OCI-LY3 (cell line): ENCODE measurements around the gene SRPX.

Experiments
- H2AFZ ChIP-seq: fragments of 200-600, 300-600 bp; shearing (Covaris generic); 2 replicates; pipeline ENCODE4 v1.6.0; 2014; ENCODE audit warnings: antibody characterized with exemption, low read depth, low read length
- H3K27ac ChIP-seq: fragments of 200-600, 300-600 bp; sonication (generic); 2 replicates; pipeline ENCODE4 v1.5.1; 2014; ENCODE audit warnings: mild to moderate bottlenecking, low read length, moderate library complexity, mixed read lengths
- H3K27me3 ChIP-seq: fragments of 200-600, 300-600 bp; sonication (generic); 2 replicates; pipeline ENCODE4 v1.6.1; 2014; ENCODE audit warnings: low read depth, low read length, mixed read lengths
- H3K36me3 ChIP-seq: fragments of 200-600, 300-600 bp; sonication (generic); replicated peaks from 2 replicates; pipeline ENCODE3; 2014; ENCODE audit warnings: low read depth, low read length, mixed read lengths
- H3K4me1 ChIP-seq: fragments of 300-600, 200-600 bp; sonication (generic); 2 replicates; pipeline ENCODE4 v1.6.1; 2014; ENCODE audit warnings: low read length, mixed read lengths
- H3K4me2 ChIP-seq: fragments of 200-600, 300-600 bp; sonication (generic); 2 replicates; pipeline ENCODE4 v1.6.1; 2014; ENCODE audit warnings: low read length, mixed read lengths
- H3K4me3 ChIP-seq: fragments of 300-600, 200-600 bp; sonication (generic); 2 replicates; pipeline ENCODE4 v1.5.1; 2014; ENCODE audit warnings: antibody characterized with exemption, mild to moderate bottlenecking, low read length, moderate library complexity
- H3K79me2 ChIP-seq: fragments of 300-600, 200-600 bp; shearing (Covaris generic); 2 replicates; pipeline ENCODE4 v1.6.1; 2014; ENCODE audit warnings: mild to moderate bottlenecking, low read length, mixed read lengths
- H3K9ac ChIP-seq: fragments of 300-600, 200-600 bp; shearing (Covaris generic); 2 replicates; pipeline ENCODE4 v1.6.0; 2014; ENCODE audit warnings: mild to moderate bottlenecking, low read length, moderate library complexity
- H3K9me3 ChIP-seq: fragments of 200-600, 300-600 bp; shearing (Covaris generic); 2 replicates; pipeline ENCODE4 v1.6.1; 2014; ENCODE audit warnings: low read length, mixed read lengths; ENCODE audit not compliant: insufficient read depth
- H4K20me1 ChIP-seq: fragments of 200-600, 300-600 bp; sonication (generic); 2 replicates; pipeline ENCODE4 v1.6.1; 2016; ENCODE audit warnings: low read length, mixed read lengths; ENCODE audit not compliant: insufficient read depth
- EZH2phosphoT487 ChIP-seq: fragments of 200-600 bp; shearing (Covaris generic); IDR thresholded peaks from 2 replicates; pipeline ENCODE4 v1.6.1; 2018; ENCODE audit warnings: antibody characterized with exemption, mixed run types, low read depth
- TF ChIP-seq, protein P1 (sequence below): fragments of 200-600, 300-600 bp; sonication (generic); IDR thresholded peaks from 2 replicates; pipeline ENCODE4 v1.5.1; 2014; ENCODE audit warnings: antibody characterized with exemption, low read length, low read depth

The SRPX gene

DNA sequence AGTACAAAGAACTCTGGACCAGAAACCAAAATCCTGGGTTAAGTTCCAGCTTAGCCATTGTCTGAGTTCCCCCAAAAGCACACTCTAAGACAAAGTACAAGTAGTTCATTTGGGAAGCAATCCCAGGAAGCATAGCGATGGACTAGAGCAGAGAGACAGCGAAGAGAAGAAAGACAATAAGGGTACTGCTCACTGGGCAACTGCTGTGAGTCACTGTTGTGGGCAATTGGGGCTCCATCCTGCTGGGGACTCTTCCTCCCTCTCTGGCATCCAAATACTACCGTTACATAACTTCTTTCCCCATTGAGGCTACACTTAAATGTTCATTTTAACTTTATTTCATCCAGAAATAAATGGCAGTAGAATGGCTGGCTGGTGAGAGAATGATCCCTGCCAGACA is 14.1 kb downstream of the SRPX start:
- Histone ChIP-seq H3K79me2 (no peaks in the 10 kb centered on the region), H2AFZ (no peak overlapping the region), H3K27ac (no peak overlapping the region), H3K9ac (no peak overlapping the region), H3K9me3 (no peaks in the 10 kb centered on the region), H3K4me2 (no peak overlapping the region), H3K4me1 (peaks cover 18% of the 10 kb centered on the region), H3K4me3 (no peak overlapping the region), H3K36me3 (peaks cover 12% of the 10 kb centered on the region), H3K27me3 (no peaks in the 10 kb centered on the region), H4K20me1 (no peaks in the 10 kb centered on the region)
- no peak for TF ChIP-seq EZH2phosphoT487
- TF ChIP-seq, protein P1, sequence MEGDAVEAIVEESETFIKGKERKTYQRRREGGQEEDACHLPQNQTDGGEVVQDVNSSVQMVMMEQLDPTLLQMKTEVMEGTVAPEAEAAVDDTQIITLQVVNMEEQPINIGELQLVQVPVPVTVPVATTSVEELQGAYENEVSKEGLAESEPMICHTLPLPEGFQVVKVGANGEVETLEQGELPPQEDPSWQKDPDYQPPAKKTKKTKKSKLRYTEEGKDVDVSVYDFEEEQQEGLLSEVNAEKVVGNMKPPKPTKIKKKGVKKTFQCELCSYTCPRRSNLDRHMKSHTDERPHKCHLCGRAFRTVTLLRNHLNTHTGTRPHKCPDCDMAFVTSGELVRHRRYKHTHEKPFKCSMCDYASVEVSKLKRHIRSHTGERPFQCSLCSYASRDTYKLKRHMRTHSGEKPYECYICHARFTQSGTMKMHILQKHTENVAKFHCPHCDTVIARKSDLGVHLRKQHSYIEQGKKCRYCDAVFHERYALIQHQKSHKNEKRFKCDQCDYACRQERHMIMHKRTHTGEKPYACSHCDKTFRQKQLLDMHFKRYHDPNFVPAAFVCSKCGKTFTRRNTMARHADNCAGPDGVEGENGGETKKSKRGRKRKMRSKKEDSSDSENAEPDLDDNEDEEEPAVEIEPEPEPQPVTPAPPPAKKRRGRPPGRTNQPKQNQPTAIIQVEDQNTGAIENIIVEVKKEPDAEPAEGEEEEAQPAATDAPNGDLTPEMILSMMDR: no peak

DNA sequence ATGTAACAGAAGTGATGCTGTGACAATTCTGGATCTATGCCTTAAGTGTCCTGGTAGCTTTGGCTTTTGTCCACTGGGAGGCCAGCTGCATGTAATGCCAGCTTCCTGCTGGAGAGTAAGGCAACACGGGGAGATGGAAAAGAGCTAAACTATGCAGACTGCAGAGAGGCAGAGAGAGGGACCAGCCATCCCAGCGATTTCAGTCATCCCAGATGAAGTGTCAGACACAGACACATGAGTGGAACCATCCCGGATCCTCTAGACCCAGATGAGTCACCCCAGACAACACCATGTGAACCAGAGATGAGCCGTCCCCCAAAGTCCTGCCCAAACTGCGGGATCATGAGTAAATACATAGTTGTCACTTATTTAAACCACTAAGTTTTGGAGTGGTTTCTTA is 14.6 kb downstream of the SRPX start:
- no peak overlapping the region for H3K9ac ChIP-seq
- H3K27me3 ChIP-seq: no peaks in the 10 kb centered on the region
- TF ChIP-seq EZH2phosphoT487: no peak
- TF ChIP-seq, protein P1: no peak
- no peaks in the 10 kb centered on the region for H4K20me1 ChIP-seq
- H2AFZ ChIP-seq: no peak overlapping the region
- no peaks in the 10 kb centered on the region for H3K9me3 ChIP-seq
- H3K4me3 ChIP-seq: no peak overlapping the region
- no peak overlapping the region for H3K4me2 ChIP-seq
- H3K79me2 ChIP-seq: no peaks in the 10 kb centered on the region
- no peak overlapping the region for H3K27ac ChIP-seq
- H3K4me1 ChIP-seq: peaks cover 18% of the 10 kb centered on the region
- peaks cover 12% of the 10 kb centered on the region for H3K36me3 ChIP-seq

DNA sequence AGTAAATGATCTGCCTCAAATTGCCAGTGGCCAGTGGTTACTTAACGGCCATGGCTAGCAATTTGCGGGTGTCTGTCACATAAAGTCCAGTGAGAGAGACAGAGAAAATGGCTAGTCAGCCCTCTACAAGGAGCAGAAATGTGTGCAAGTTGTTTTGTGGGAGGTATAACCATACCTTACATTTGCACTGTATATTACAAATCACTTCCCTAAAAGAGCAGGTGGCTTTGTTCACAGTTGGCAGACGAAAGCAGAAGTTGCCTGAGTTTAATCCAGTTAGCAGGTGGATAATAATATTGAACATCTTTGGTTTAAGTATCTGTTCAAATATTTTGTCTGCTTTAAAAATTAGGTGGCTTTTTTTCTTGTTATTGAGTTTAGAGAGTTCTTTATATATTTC is 15.6 kb downstream of the SRPX start:
- peaks cover 12% of the 10 kb centered on the region for H3K36me3 ChIP-seq
- 0 out of 2 replicates have a peak overlapping the region, but pooled peaks have one; percentile 38 for H2AFZ ChIP-seq
- H4K20me1 ChIP-seq: no peaks in the 10 kb centered on the region
- H3K4me2 ChIP-seq: peak overlapping the region; percentile 54
- peaks cover 18% of the 10 kb centered on the region for H3K4me1 ChIP-seq
- no peaks in the 10 kb centered on the region for H3K27me3 ChIP-seq
- peak overlapping the region; percentile 39; the same call in 1 of the 2 replicates for H3K9ac ChIP-seq
- 0 out of 2 replicates have a peak overlapping the region, but pooled peaks have one; percentile 7 for H3K4me3 ChIP-seq
- no peak for TF ChIP-seq EZH2phosphoT487
- TF ChIP-seq, protein P1: no peak
- no peaks in the 10 kb centered on the region for H3K79me2 ChIP-seq
- H3K9me3 ChIP-seq: no peaks in the 10 kb centered on the region
- H3K27ac ChIP-seq: peak overlapping the region; percentile 86

DNA sequence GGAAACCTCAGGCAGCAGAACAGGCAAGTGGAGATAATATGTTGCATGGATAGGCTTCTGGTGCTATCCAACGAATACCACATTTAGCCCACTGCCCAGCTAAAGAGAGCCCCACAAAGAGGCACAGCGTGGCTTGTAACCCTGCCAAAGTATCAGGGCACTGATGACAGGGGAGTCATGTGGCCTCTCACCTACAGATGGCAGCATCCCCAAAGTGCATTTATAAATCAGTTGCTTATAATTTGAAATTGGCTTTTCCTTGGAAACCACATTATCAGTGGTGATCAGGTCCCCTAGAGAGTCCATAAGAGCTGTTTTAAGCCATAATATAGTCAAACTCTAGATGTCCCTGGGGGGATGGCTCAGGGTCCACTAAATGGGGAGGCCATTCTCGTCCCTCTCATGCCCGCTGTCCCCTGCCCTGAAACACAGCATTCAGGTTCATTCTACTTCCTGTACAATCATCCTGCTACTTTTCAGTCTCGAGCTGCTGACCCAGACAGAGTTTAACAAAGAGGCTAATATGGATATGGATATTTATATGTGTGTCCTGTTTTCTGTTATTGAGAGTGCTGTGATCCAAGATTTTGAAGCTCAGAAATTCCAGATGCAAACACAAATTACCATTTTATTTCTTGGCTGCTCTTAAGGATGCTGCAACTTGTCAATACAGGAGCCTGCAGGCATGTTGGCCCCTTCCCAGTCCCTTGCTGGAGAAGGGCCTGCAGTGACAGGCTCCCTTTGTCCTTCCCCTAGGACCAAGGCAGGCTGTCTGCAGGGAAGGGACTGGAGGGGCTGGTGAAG is 28.5 kb downstream of the SRPX start:
- Histone ChIP-seq H3K79me2 (no peaks in the 10 kb centered on the region), H3K9me3 (no peaks in the 10 kb centered on the region), H2AFZ (peak overlapping the region; percentile 95), H4K20me1 (no peaks in the 10 kb centered on the region), H3K4me3 (peak overlapping the region; percentile 64), H3K36me3 (no peaks in the 10 kb centered on the region), H3K4me2 (peak overlapping the region; percentile 74), H3K9ac (peak overlapping the region; percentile 32; the same call in 1 of the 2 replicates), H3K27ac (no peak overlapping the region), H3K27me3 (peaks cover 8% of the 10 kb centered on the region; the same call in 1 of the 2 replicates), H3K4me1 (peaks cover 41% of the 10 kb centered on the region)
- TF ChIP-seq EZH2phosphoT487: no peak
- TF ChIP-seq, protein P1: peak; percentile 74
